Measurements from ENCODE around the gene OR13J1. TPM values are rescaled to one million over a fixed set of nuclear protein-coding genes. Genes with fewer than 3 reads are reported as not detected.

The OR13J1 gene
- total and polyA plus RNA-seq, 4 donors = not detected

GRCh38 chr9:35869621-35870216 is 482 bp downstream of the OR13J1 start (continued):
- no peak for TF ChIP-seq HNF4A (conservative IDR thresholded peaks at IDR 0.05)

GRCh38 chr9:35868933-35869332 is 1.3 kb downstream of the OR13J1 start:
- WGBS = 87% methylated on average over 2 of the region's 2 CpGs
- DNase-seq (ENCODE audit: low spot score) = no peak
- Histone ChIP-seq H3K27ac (ENCODE audit: low read depth in 1 of 2, low read length in 2 of 2) (no peak overlapping the region), H3K36me3 (ENCODE audit: control insufficient read depth in 4 of 4, insufficient read depth in 3 of 4, low read depth in 1 of 4, low read length in 3 of 4) (no peaks in the 10 kb centered on the region), H3K9ac (ENCODE audit: low read depth in 1 of 2, low read length in 2 of 2) (no peak overlapping the region), H3K9me3 (ENCODE audit: control insufficient read depth in 4 of 4, low read length in 3 of 4) (no peaks in the 10 kb centered on the region), H3K27me3 (ENCODE audit: control insufficient read depth in 4 of 4, insufficient read depth in 4 of 4, low read length in 3 of 4) (no peaks in the 10 kb centered on the region), H3K4me3 (ENCODE audit: low read depth in 1 of 3, low read length in 3 of 3) (no peak overlapping the region), H3K4me1 (ENCODE audit: control insufficient read depth in 4 of 4, insufficient read depth in 4 of 4, low read length in 3 of 4) (no peaks in the 10 kb centered on the region)
- TF ChIP-seq RXRA (IDR thresholded peaks at IDR 0.05) (no peak), FOXA1 (IDR thresholded peaks at IDR 0.05) (no peak), ZBTB33 (IDR thresholded peaks at IDR 0.05) (no peak), HNF4G (IDR thresholded peaks at IDR 0.05) (no peak), FOXA2 (IDR thresholded peaks at IDR 0.05) (no peak), REST (IDR thresholded peaks at IDR 0.05) (no peak), SP1 (IDR thresholded peaks at IDR 0.05) (no peak)

GRCh38 chr9:35867538-35867937 is 2.7 kb downstream of the OR13J1 start:
- Histone ChIP-seq H3K9me3 (ENCODE audit: control insufficient read depth in 4 of 4, low read length in 3 of 4) (no peaks in the 10 kb centered on the region), H3K27me3 (ENCODE audit: control insufficient read depth in 4 of 4, insufficient read depth in 4 of 4, low read length in 3 of 4) (peaks cover 0 to 5% (median 0%) of the 10 kb centered on the region in 4 donors), H3K9ac (ENCODE audit: low read depth in 1 of 2, low read length in 2 of 2) (no peak overlapping the region), H3K27ac (ENCODE audit: low read depth in 1 of 2, low read length in 2 of 2) (no peak overlapping the region), H3K4me3 (ENCODE audit: low read depth in 1 of 3, low read length in 3 of 3) (no peak overlapping the region), H3K4me1 (ENCODE audit: control insufficient read depth in 4 of 4, insufficient read depth in 4 of 4, low read length in 3 of 4) (no peaks in the 10 kb centered on the region), H3K36me3 (ENCODE audit: control insufficient read depth in 4 of 4, insufficient read depth in 3 of 4, low read depth in 1 of 4, low read length in 3 of 4) (no peaks in the 10 kb centered on the region)
- WGBS = 92% methylated on average over 4 of the region's 4 CpGs
- no peak for DNase-seq (ENCODE audit: low spot score)
- TF ChIP-seq GABPA (IDR thresholded peaks at IDR 0.05 in 1 of 2, conservative IDR thresholded peaks at IDR 0.05 in 1 of 2) (no peak), MAX (IDR thresholded peaks at IDR 0.05) (no peak), REST (IDR thresholded peaks at IDR 0.05) (no peak), RXRA (IDR thresholded peaks at IDR 0.05) (no peak), FOXA2 (IDR thresholded peaks at IDR 0.05) (no peak), SP1 (IDR thresholded peaks at IDR 0.05) (no peak), HNF4G (IDR thresholded peaks at IDR 0.05) (no peak), YY1 (IDR thresholded peaks at IDR 0.05) (no peak), FOXA1 (IDR thresholded peaks at IDR 0.05) (no peak), HNF4A (conservative IDR thresholded peaks at IDR 0.05) (no peak), ATF3 (IDR thresholded peaks at IDR 0.05) (no peak), TAF1 (conservative IDR thresholded peaks at IDR 0.05) (no peak), NR2F2 (IDR thresholded peaks at IDR 0.05) (no peak), EGR1 (IDR thresholded peaks at IDR 0.05; ENCODE audit: low read depth in 2 of 2) (no peak), ZBTB33 (IDR thresholded peaks at IDR 0.05) (no peak), RAD21 (IDR thresholded peaks at IDR 0.05) (no peak), JUND (IDR thresholded peaks at IDR 0.05) (no peak)
